DMS53 treated with DMSO at 0.1 percent for 48 hours (cell line): ENCODE data around the gene AHCTF1.
A peak's percentile ranks its signal among the peaks of the same experiment; 100 is the strongest.

Source experiments
- DNase-seq: peaks from one replicate; lab custom pipeline; 2025; ENCODE audit not compliant: unreplicated experiment; lab: John Stamatoyannopoulos, UW

AHCTF1 gene

DNA sequence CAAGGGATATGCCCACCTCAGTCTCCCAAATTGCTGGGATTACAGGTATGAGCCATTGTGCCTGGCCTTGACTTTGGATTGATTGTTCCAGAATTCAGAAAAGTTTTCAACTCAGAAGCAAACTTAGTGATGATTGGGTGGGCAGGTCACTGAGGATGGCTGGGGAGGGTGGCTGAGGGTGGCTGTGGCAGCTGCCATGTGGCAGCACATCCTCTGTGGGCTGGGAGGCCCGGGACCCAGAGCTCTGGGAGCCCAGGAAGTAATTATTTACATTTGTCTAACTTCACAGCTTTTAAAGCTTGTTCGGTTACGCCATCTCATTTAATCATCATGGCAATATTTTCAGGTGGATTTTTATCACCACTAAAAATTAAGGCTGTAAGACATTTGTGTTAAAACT lies 131.4 kb downstream of the AHCTF1 start:
- DNase-seq = no peak

- DNase-seq = no peak
Measured at GRCh38 chr1:246798606-246799496, 132.9 kb downstream of the AHCTF1 start.

DNA sequence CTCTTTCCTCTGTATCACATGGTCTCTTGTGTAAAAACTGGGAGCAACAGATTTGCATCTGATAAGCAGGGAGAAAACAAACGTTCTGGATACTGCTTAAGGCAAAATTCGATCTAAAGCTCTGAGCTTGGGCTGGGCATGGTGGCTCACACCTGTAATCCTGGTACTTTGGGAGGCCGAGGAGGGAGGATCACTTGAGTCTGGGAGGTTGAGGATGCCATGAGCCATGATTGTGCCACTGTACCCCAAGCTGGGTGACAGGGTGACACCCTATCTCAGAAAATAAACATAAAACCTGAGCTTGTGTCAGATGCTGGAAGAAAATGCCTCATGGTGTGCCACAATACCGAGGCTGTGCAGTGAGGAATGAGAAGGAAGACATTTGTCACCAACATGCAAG lies 133.6 kb downstream of the AHCTF1 start:
- DNase-seq = no peak

DNA sequence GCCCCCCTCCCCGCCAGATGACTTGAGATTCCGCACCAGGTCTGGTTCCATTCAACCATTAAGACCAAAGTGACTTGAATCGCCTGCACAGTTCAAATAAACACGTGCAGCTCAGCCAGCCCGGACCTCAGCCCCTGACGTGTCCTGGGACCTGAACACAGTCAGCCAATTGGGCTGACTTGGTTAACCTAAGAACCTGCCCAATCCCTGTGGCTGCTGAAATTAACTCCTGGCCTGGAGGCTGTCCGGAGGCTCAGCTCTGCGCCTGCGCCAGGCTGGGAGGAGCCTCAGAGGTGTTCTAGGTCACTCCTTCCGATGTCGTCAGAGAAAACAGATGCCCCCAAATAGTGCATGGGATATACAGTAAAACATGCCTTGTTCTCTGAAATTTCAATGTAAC lies 134.2 kb downstream of the AHCTF1 start:
- DNase-seq = no peak

GRCh38 chr1:246797157-246797556 lies 134.6 kb downstream of the AHCTF1 start:
- DNase-seq = no peak

DNA sequence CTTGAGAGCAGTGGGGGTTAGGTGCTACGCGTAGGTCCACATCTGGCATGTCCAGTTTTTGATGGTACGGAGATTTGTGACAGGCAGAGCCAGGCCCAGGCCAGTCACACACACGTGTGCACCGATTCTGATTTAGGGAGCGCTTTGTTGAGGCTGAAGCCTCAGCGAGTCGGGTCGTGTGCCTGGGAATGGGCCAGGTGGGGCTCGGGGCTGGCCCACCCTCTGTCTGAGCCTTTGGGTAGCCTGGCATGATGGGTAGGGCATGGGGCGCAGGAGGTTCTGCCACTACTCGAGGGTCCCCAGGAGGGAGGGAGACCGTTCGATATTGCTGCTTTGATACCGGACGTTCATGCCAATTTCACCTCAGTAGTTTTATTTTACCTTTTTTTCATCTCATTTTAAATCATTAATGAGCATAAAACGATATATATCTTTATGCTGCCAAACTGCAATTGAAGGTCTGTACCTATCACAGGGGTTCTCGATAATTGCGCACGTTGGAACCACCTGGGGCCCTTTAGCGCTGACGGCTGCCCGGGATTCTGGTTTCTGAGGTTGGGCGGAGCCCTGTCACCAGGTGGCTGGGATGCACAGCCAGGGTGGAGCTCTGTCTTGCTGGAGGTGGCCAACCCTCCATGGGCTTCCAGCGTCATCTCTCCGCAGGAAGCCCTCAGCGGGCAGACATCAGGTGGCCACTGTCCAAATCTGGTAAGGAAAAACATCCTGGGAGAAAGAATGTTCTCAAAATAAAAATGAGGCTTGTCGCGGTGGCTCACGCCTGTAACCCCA lies 135.6 kb downstream of the AHCTF1 start:
- DNase-seq = peak; percentile 41

DNA sequence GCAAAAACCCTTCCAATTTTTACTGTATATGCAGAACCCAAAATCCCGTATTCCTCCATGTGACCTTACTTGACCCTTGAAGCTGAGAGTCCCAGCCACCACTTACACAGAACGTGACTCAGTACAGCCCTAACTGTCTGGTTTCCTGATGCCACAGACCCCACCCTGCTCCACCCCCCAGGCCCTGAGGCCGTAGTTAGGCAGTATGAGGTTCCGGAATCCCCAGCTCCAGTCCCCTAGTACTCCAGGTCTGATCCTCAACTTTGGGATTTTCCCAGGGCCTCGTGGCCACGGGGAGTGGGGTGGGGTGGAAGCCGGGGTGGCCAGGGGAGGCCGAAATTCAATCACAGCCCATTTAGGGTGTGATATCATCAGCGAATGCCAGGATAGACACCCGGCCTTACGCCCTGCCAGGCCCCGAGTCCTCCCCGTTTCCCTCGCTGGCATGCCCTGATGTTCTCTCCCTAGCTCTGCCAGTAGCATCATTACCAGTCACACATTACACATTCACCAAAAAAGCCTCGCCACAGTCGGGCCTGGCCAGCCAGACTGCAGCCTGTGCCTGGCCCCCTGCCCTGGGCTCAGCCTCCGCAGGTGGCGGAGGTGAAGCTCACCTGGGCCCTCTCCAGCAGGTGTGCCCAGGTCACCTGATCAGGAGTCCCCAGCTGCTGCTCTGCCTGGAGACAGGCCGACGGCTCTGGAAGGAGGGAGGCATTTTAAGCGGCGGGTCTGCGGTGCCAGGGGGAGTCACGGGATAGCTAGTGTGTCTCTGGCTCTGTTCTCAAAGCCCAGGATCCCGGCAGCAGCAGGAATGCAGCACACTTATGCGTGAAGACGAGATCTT lies 136.7 kb downstream of the AHCTF1 start:
- peak; percentile 74 for DNase-seq

GRCh38 chr1:246794048-246794827 lies 137.5 kb downstream of the AHCTF1 start:
- DNase-seq = no peak

GRCh38 chr1:246793356-246793896 lies 138.3 kb downstream of the AHCTF1 start:
- no peak for DNase-seq

- DNase-seq = no peak
Measured at GRCh38 chr1:246792603-246793002, 139.1 kb downstream of the AHCTF1 start.

DNA sequence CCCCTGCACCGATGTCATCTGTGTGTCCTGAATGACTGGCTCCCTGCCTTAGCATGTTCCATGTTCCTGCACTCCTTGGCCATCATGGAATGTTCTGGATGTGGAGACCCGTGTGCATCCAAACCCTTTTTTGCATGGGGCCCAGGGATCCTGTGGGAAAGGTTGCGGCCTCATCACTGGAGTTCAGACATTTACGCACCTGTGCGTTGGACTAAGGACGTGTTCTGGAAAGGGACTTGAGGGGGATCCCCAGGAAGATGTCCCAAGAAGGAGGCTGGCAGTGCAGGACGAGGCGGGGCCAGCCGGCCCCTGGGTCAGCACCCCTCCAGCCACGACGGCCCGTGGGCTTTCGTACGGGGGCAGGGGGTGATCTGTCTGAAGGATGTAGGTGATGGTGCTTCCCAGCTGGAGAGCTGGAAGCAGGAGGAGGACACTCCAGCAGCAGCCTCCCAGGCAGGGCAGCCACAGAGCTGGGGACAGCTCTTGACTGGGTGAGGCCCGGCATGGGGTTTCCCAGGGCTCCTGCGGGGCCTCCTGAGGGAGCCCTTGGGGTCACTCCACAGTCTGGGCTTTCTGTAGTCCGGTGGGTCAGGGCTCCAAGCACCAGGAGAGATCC lies 140.3 kb downstream of the AHCTF1 start:
- DNase-seq = no peak

GRCh38 chr1:246790833-246791232 lies 140.9 kb downstream of the AHCTF1 start:
- DNase-seq = no peak

- no peak for DNase-seq
Measured at GRCh38 chr1:246790364-246790763, 141.4 kb downstream of the AHCTF1 start.

DNA sequence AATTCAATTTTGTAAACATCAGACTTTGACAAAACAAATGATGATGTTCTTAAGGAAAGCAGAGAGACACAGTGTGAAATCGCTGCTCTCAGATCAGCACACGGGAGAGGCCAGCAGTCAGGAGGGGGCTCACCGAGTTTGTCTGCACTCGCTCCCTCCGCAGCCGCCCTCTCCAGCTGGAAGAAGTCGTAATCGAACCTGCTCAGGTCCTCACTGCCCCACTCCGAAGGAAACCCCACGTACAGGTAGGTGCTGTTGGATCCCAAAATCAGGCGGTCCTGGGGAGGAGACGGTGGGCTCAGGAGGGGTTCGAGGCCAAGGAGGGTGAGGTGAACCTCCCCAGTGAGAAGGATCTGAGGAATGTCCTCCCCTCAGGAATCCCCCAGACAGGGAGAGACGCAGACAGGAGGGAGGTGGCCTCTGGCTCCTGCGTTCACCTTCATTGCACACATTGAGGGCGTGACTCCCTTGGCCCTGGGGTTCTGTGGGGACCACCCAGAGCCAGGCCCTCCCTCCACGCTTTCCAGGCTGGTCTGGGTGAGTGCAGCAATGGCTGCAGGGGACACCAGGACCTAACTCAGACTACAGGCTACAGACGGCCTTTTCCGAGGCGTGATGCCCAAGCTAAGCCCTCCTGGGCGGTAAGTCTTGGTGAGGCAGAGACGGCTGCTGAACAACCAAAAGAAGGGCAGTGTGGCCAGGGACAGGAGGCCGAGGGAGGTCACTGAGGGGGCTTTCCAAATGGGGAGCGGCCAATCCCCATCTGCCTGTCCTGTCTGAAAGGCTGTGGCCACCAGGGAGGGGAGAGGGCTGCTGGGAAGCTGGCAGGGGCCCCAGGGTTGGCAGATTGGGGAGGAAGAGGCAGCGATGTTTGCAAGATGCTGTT lies 142.1 kb downstream of the AHCTF1 start:
- no peak for DNase-seq
